Measurements from ENCODE around the gene P2RX4.

GRCh38 chr12:121167951-121168350, 42.0 kb upstream of the P2RX4 start:
- no peak for TF ChIP-seq EZH2phosphoT487 (IDR thresholded peaks at IDR 0.05; ENCODE audit: low read length)
- TF ChIP-seq, protein P1, sequence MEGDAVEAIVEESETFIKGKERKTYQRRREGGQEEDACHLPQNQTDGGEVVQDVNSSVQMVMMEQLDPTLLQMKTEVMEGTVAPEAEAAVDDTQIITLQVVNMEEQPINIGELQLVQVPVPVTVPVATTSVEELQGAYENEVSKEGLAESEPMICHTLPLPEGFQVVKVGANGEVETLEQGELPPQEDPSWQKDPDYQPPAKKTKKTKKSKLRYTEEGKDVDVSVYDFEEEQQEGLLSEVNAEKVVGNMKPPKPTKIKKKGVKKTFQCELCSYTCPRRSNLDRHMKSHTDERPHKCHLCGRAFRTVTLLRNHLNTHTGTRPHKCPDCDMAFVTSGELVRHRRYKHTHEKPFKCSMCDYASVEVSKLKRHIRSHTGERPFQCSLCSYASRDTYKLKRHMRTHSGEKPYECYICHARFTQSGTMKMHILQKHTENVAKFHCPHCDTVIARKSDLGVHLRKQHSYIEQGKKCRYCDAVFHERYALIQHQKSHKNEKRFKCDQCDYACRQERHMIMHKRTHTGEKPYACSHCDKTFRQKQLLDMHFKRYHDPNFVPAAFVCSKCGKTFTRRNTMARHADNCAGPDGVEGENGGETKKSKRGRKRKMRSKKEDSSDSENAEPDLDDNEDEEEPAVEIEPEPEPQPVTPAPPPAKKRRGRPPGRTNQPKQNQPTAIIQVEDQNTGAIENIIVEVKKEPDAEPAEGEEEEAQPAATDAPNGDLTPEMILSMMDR (IDR thresholded peaks at IDR 0.05; ENCODE audit: low read length), result no peak
